HEK293T (cell line): ENCODE data around the gene FGR.

Source experiments
- BHLHE40 ChIP-seq: fragments of 450-650 bp; IDR thresholded peaks from 2 replicates; pipeline ENCODE4 v1.6.1; 2016; ENCODE audit warnings: mild to moderate bottlenecking, moderate library complexity, borderline replicate concordance
- ELF4 ChIP-seq: fragments of 450-650 bp; IDR thresholded peaks from 2 replicates; pipeline ENCODE4 v1.6.1; 2017; ENCODE audit warnings: antibody characterized with exemption
- FOXM1 ChIP-seq: fragments of 450-650 bp; IDR thresholded peaks from 2 replicates; pipeline ENCODE4 v1.6.1; 2017; ENCODE audit warnings: mild to moderate bottlenecking, borderline replicate concordance
- HDGF ChIP-seq: fragments of 450-650 bp; IDR thresholded peaks from 2 replicates; pipeline ENCODE4 v1.6.1; 2017; ENCODE audit warnings: antibody characterized with exemption, borderline replicate concordance
- L3MBTL2 ChIP-seq: fragments of 450-650 bp; conservative IDR thresholded peaks from 2 replicates; pipeline ENCODE4 v1.6.1; 2016; ENCODE audit warnings: mild to moderate bottlenecking
- SP1 ChIP-seq: fragments of 450-650 bp; IDR thresholded peaks from 2 replicates; pipeline ENCODE4 v1.6.1; 2017
- ZNF384 ChIP-seq: fragments of 450-650 bp; IDR thresholded peaks from 2 replicates; pipeline ENCODE4 v1.6.1; 2016

DNA sequence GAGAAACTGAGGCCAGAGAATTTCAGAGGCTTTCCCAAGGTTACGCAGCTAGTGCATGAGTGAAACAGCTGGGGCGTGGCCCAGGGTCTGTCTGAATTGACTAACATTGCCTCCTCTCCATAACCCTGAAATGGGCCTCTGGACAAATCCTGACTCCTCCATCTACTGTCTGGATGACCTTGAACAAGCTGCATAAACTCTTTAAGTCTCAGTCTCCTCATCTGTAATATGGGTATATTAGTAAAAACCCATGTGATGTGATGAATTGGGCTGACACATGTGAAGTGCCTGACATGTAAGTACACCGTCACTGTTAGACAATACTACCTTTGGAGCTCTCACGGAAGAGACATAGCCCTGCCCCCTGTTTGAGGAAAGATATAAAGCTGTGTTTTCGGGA lies 12.3 kb upstream of the FGR start:
- TF ChIP-seq L3MBTL2, result no peak
- no peak for TF ChIP-seq HDGF
- TF ChIP-seq ZNF384, result no peak
- TF ChIP-seq FOXM1, result no peak
- TF ChIP-seq SP1, result no peak
- TF ChIP-seq ELF4, result no peak
- no peak for TF ChIP-seq BHLHE40
